HEK293 (cell line): ENCODE data around the gene DCAF5.

Experiments used
- GLIS1 ChIP-seq: fragments of 450-650 bp; formaldehyde crosslinking; IDR thresholded peaks from 2 replicates; pipeline ENCODE4 v1.5.1; 2016; ENCODE audit warnings: missing biosample characterization, missing genetic modification characterization
- HOXA7 ChIP-seq: sonication (generic); formaldehyde crosslinking; IDR thresholded peaks from 2 replicates; pipeline ENCODE4 v1.8.1; 2022; ENCODE audit warnings: missing genetic modification reagents, borderline replicate concordance
- HOXD13 ChIP-seq: sonication (generic); formaldehyde crosslinking; IDR thresholded peaks from 2 replicates; pipeline ENCODE4 v1.8.0; 2022; ENCODE audit warnings: missing genetic modification reagents, borderline replicate concordance
- KLF10 ChIP-seq: fragments of 450-650 bp; IDR thresholded peaks from 2 replicates; pipeline ENCODE4 v1.5.1; 2018; ENCODE audit warnings: missing biosample characterization, mild to moderate bottlenecking, missing genetic modification characterization
- MEIS1 ChIP-seq: sonication (generic); formaldehyde crosslinking; IDR thresholded peaks from 2 replicates; pipeline ENCODE4 v1.8.1; 2022; ENCODE audit warnings: missing genetic modification reagents, mild to moderate bottlenecking, borderline replicate concordance
- MZF1 ChIP-seq: fragments of 450-650 bp; formaldehyde crosslinking; IDR thresholded peaks from 2 replicates; pipeline ENCODE4 v1.5.1; 2017; ENCODE audit warnings: missing biosample characterization, missing genetic modification characterization, borderline replicate concordance
- YY2 ChIP-seq: fragments of 450-650 bp; formaldehyde crosslinking; IDR thresholded peaks from 2 replicates; pipeline ENCODE4 v1.5.1; 2016; ENCODE audit warnings: missing biosample characterization, missing genetic modification characterization
- ZBTB17 ChIP-seq: fragments of 450-650 bp; formaldehyde crosslinking; IDR thresholded peaks from 2 replicates; pipeline ENCODE4 v1.5.1; 2016; ENCODE audit warnings: missing biosample characterization, missing genetic modification characterization
- ZBTB7A ChIP-seq: fragments of 450-650 bp; formaldehyde crosslinking; IDR thresholded peaks from 2 replicates; pipeline ENCODE4 v1.5.1; 2016; ENCODE audit warnings: low read depth, missing biosample characterization, missing genetic modification characterization
- ZBTB8A ChIP-seq: fragments of 450-650 bp; formaldehyde crosslinking; IDR thresholded peaks from 2 replicates; pipeline ENCODE4 v1.5.1; 2016; ENCODE audit warnings: missing biosample characterization, missing genetic modification characterization
- ZFP41 ChIP-seq: fragments of 450-650 bp; formaldehyde crosslinking; IDR thresholded peaks from 2 replicates; pipeline ENCODE4 v1.5.1; 2016; ENCODE audit warnings: missing biosample characterization, missing genetic modification characterization, borderline replicate concordance
- ZFP69B ChIP-seq: fragments of 450-650 bp; formaldehyde crosslinking; IDR thresholded peaks from 2 replicates; pipeline ENCODE4 v1.5.1; 2016; ENCODE audit warnings: missing biosample characterization, missing genetic modification characterization
- ZIC2 ChIP-seq: fragments of 450-650 bp; formaldehyde crosslinking; IDR thresholded peaks from 2 replicates; pipeline ENCODE4 v1.5.1; 2016; ENCODE audit warnings: missing biosample characterization, missing genetic modification characterization
- ZNF169 ChIP-seq: fragments of 450-650 bp; formaldehyde crosslinking; IDR thresholded peaks from 2 replicates; pipeline ENCODE4 v1.5.1; 2016; ENCODE audit warnings: missing biosample characterization, missing genetic modification characterization
- ZNF19 ChIP-seq: fragments of 450-650 bp; formaldehyde crosslinking; IDR thresholded peaks from 2 replicates; pipeline ENCODE4; 2016; ENCODE audit warnings: missing biosample characterization, missing genetic modification characterization, low read depth
- ZNF221 ChIP-seq: fragments of 450-650 bp; formaldehyde crosslinking; IDR thresholded peaks from 2 replicates; pipeline ENCODE4 v1.5.1; 2017; ENCODE audit warnings: missing biosample characterization, missing genetic modification characterization, borderline replicate concordance
- ZNF239 ChIP-seq: fragments of 450-650 bp; formaldehyde crosslinking; IDR thresholded peaks from 2 replicates; pipeline ENCODE4 v1.5.1; 2016; ENCODE audit warnings: missing biosample characterization, missing genetic modification characterization
- ZNF311 ChIP-seq: fragments of 450-650 bp; formaldehyde crosslinking; IDR thresholded peaks from 2 replicates; pipeline ENCODE4 v1.5.1; 2017; ENCODE audit warnings: missing biosample characterization, missing genetic modification characterization, borderline replicate concordance
- ZNF335 ChIP-seq: fragments of 450-650 bp; formaldehyde crosslinking; conservative IDR thresholded peaks from 2 replicates; pipeline ENCODE4 v1.5.1; 2016; ENCODE audit warnings: missing biosample characterization, missing genetic modification characterization
- ZNF354C ChIP-seq: fragments of 450-650 bp; formaldehyde crosslinking; IDR thresholded peaks from 2 replicates; pipeline ENCODE4 v1.5.1; 2016; ENCODE audit warnings: missing biosample characterization, missing genetic modification characterization, low read depth, borderline replicate concordance
- ZNF423 ChIP-seq: fragments of 450-650 bp; formaldehyde crosslinking; IDR thresholded peaks from 2 replicates; pipeline ENCODE4 v1.5.1; 2016; ENCODE audit warnings: missing biosample characterization, missing genetic modification characterization
- ZNF549 ChIP-seq: fragments of 450-650 bp; IDR thresholded peaks from 2 replicates; pipeline ENCODE4 v1.5.1; 2018; ENCODE audit warnings: missing biosample characterization, missing genetic modification characterization, mild to moderate bottlenecking, inconsistent platforms, moderate library complexity
- ZNF560 ChIP-seq: fragments of 450-650 bp; formaldehyde crosslinking; IDR thresholded peaks from 2 replicates; pipeline ENCODE4 v1.5.1; 2017; ENCODE audit warnings: missing biosample characterization, missing genetic modification characterization, borderline replicate concordance
- ZNF571 ChIP-seq: fragments of 450-650 bp; formaldehyde crosslinking; IDR thresholded peaks from 2 replicates; pipeline ENCODE4 v1.5.0; 2017; ENCODE audit warnings: missing biosample characterization, missing genetic modification characterization
- ZNF621 ChIP-seq: fragments of 450-650 bp; formaldehyde crosslinking; IDR thresholded peaks from 2 replicates; pipeline ENCODE4 v1.5.1; 2017; ENCODE audit warnings: missing biosample characterization, missing genetic modification characterization
- ZNF623 ChIP-seq: fragments of 450-650 bp; formaldehyde crosslinking; IDR thresholded peaks from 2 replicates; pipeline ENCODE4 v1.5.1; 2016; ENCODE audit warnings: missing biosample characterization, missing genetic modification characterization
- ZNF660 ChIP-seq: fragments of 450-650 bp; IDR thresholded peaks from 2 replicates; pipeline ENCODE4 v1.5.1; 2018; ENCODE audit warnings: missing biosample characterization, mild to moderate bottlenecking, missing genetic modification characterization
- ZNF670 ChIP-seq: fragments of 450-650 bp; formaldehyde crosslinking; IDR thresholded peaks from 2 replicates; pipeline ENCODE4 v1.5.1; 2016; ENCODE audit warnings: missing biosample characterization, missing genetic modification characterization, low read depth
- ZNF785 ChIP-seq: fragments of 450-650 bp; formaldehyde crosslinking; IDR thresholded peaks from 2 replicates; pipeline ENCODE4 v1.5.1; 2016; ENCODE audit warnings: missing biosample characterization, missing genetic modification characterization
- ZNF791 ChIP-seq: fragments of 450-650 bp; formaldehyde crosslinking; IDR thresholded peaks from 2 replicates; pipeline ENCODE4 v1.5.1; 2016; ENCODE audit warnings: missing biosample characterization, missing genetic modification characterization
- ZSCAN23 ChIP-seq: fragments of 450-650 bp; formaldehyde crosslinking; IDR thresholded peaks from 2 replicates; pipeline ENCODE4 v1.5.1; 2016; ENCODE audit warnings: missing biosample characterization, missing genetic modification characterization
- TF ChIP-seq, protein P1 (sequence below): fragments of 450-650 bp; formaldehyde crosslinking; IDR thresholded peaks from 2 replicates; pipeline ENCODE4 v1.5.1; 2016; ENCODE audit warnings: missing biosample characterization, missing genetic modification characterization, low read depth
- TF ChIP-seq, protein P2 (sequence below): fragments of 450-650 bp; formaldehyde crosslinking; IDR thresholded peaks from 2 replicates; pipeline ENCODE4 v1.5.1; 2017; ENCODE audit warnings: missing biosample characterization, missing genetic modification characterization
- TF ChIP-seq, protein P3 (sequence below): fragments of 450-650 bp; IDR thresholded peaks from 2 replicates; pipeline ENCODE4 v1.5.1; 2018; ENCODE audit warnings: missing biosample characterization, mild to moderate bottlenecking, missing genetic modification characterization
- TF ChIP-seq, protein P4 (sequence below): fragments of 450-650 bp; formaldehyde crosslinking; IDR thresholded peaks from 2 replicates; pipeline ENCODE4 v1.5.1; 2016; ENCODE audit warnings: missing biosample characterization, missing genetic modification characterization

DCAF5 gene

DNA sequence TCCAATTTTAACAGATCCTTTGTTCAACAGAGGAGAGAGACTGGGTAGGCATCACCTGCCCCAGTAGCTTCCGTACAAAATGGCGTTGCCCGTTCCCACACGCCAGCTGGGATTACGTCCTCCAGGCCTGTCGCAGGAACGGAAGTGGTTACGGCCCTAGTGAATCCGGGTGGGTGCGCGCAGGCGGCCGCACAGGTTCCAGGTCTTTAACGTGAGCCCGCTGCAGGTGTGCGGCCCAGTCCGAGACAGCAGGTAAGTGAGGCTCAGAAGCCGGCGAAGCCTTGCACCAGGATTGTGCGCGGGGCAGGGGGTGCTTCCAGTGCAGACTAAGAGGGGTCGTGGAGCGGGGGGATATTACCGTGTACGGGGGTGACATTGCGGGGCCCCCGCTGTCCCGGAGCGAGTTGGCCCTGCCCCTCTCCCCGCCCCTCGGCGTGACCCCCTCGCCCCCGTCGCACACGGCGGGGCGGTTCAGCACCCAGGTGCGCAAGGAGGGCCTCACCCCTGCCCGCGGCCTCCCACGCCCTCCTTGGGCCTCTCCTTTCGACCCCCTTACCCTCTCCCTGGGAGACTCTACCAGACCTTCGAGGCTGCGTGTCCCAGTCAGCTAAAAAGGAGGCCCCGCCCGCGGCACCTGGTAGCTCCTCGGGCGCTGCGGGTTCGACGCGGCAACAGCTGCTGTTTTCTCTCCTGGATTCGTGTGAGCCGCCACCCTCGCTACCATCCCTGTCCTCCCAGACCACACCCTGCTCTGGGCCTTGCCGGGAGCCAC lies 38.6 kb upstream of the DCAF5 start, which contains the start of gene EXD2 (continued):
- TF ChIP-seq ZNF549 (tag by site-specific recombination) (no peak), MZF1 (no peak; the same call in 1 of the 2 replicates), ZBTB7A (tag by site-specific recombination) (0 out of 2 replicates have a peak, but pooled peaks have one; percentile 59), ZNF354C (no peak), ZFP69B (peak; percentile 70), GLIS1 (tag by site-specific recombination) (peak; percentile 67), ZNF169 (no peak), ZFP41 (no peak), MEIS1 (CRISPR knock-in tag) (no peak), ZSCAN23 (tag by site-specific recombination) (0 out of 2 replicates have a peak, but pooled peaks have one; percentile 57), KLF10 (tag by site-specific recombination) (peak; percentile 49; the same call in 1 of the 2 replicates), ZNF791 (tag by site-specific recombination) (no peak), ZNF311 (tag by site-specific recombination) (no peak), ZNF560 (tag by site-specific recombination) (no peak), ZNF571 (tag by site-specific recombination) (no peak), ZNF623 (tag by site-specific recombination) (no peak), ZNF621 (tag by site-specific recombination) (no peak), HOXD13 (CRISPR knock-in tag) (no peak), ZNF239 (tag by site-specific recombination) (no peak), ZNF19 (tag by site-specific recombination) (no peak), HOXA7 (no peak), ZNF221 (tag by site-specific recombination) (no peak), ZBTB8A (tag by site-specific recombination) (no peak; the same call in none of the 2 replicates), ZNF785 (tag by site-specific recombination) (no peak), ZNF335 (tag by site-specific recombination) (peak; percentile 89), ZNF660 (tag by site-specific recombination) (peak; percentile 86), YY2 (tag by site-specific recombination) (peak; percentile 95), ZIC2 (tag by site-specific recombination) (peak; percentile 81), ZBTB17 (tag by site-specific recombination) (peak; percentile 83), ZNF670 (no peak), ZNF423 (no peak)
- TF ChIP-seq, protein P1, sequence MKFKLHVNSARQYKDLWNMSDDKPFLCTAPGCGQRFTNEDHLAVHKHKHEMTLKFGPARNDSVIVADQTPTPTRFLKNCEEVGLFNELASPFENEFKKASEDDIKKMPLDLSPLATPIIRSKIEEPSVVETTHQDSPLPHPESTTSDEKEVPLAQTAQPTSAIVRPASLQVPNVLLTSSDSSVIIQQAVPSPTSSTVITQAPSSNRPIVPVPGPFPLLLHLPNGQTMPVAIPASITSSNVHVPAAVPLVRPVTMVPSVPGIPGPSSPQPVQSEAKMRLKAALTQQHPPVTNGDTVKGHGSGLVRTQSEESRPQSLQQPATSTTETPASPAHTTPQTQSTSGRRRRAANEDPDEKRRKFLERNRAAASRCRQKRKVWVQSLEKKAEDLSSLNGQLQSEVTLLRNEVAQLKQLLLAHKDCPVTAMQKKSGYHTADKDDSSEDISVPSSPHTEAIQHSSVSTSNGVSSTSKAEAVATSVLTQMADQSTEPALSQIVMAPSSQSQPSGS (tag by site-specific recombination) = peak; percentile 82
- TF ChIP-seq, protein P2, sequence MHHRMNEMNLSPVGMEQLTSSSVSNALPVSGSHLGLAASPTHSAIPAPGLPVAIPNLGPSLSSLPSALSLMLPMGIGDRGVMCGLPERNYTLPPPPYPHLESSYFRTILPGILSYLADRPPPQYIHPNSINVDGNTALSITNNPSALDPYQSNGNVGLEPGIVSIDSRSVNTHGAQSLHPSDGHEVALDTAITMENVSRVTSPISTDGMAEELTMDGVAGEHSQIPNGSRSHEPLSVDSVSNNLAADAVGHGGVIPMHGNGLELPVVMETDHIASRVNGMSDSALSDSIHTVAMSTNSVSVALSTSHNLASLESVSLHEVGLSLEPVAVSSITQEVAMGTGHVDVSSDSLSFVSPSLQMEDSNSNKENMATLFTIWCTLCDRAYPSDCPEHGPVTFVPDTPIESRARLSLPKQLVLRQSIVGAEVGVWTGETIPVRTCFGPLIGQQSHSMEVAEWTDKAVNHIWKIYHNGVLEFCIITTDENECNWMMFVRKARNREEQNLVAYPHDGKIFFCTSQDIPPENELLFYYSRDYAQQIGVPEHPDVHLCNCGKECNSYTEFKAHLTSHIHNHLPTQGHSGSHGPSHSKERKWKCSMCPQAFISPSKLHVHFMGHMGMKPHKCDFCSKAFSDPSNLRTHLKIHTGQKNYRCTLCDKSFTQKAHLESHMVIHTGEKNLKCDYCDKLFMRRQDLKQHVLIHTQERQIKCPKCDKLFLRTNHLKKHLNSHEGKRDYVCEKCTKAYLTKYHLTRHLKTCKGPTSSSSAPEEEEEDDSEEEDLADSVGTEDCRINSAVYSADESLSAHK = peak; percentile 63; the same call in 1 of the 2 replicates
- TF ChIP-seq, protein P3, sequence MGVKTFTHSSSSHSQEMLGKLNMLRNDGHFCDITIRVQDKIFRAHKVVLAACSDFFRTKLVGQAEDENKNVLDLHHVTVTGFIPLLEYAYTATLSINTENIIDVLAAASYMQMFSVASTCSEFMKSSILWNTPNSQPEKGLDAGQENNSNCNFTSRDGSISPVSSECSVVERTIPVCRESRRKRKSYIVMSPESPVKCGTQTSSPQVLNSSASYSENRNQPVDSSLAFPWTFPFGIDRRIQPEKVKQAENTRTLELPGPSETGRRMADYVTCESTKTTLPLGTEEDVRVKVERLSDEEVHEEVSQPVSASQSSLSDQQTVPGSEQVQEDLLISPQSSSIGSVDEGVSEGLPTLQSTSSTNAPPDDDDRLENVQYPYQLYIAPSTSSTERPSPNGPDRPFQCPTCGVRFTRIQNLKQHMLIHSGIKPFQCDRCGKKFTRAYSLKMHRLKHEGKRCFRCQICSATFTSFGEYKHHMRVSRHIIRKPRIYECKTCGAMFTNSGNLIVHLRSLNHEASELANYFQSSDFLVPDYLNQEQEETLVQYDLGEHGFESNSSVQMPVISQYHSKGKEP = no peak
- TF ChIP-seq, protein P4, sequence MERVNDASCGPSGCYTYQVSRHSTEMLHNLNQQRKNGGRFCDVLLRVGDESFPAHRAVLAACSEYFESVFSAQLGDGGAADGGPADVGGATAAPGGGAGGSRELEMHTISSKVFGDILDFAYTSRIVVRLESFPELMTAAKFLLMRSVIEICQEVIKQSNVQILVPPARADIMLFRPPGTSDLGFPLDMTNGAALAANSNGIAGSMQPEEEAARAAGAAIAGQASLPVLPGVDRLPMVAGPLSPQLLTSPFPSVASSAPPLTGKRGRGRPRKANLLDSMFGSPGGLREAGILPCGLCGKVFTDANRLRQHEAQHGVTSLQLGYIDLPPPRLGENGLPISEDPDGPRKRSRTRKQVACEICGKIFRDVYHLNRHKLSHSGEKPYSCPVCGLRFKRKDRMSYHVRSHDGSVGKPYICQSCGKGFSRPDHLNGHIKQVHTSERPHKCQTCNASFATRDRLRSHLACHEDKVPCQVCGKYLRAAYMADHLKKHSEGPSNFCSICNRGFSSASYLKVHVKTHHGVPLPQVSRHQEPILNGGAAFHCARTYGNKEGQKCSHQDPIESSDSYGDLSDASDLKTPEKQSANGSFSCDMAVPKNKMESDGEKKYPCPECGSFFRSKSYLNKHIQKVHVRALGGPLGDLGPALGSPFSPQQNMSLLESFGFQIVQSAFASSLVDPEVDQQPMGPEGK = peak; percentile 96
